DMS114 treated with DMSO at 0.1 percent for 48 hours (cell line): Measurements from ENCODE around the gene CNTN1.

ENCODE experiments used
- DNase-seq: peaks from one replicate; lab custom pipeline; 2025; ENCODE audit not compliant: unreplicated experiment; lab: John Stamatoyannopoulos, UW

CNTN1 gene

DNA sequence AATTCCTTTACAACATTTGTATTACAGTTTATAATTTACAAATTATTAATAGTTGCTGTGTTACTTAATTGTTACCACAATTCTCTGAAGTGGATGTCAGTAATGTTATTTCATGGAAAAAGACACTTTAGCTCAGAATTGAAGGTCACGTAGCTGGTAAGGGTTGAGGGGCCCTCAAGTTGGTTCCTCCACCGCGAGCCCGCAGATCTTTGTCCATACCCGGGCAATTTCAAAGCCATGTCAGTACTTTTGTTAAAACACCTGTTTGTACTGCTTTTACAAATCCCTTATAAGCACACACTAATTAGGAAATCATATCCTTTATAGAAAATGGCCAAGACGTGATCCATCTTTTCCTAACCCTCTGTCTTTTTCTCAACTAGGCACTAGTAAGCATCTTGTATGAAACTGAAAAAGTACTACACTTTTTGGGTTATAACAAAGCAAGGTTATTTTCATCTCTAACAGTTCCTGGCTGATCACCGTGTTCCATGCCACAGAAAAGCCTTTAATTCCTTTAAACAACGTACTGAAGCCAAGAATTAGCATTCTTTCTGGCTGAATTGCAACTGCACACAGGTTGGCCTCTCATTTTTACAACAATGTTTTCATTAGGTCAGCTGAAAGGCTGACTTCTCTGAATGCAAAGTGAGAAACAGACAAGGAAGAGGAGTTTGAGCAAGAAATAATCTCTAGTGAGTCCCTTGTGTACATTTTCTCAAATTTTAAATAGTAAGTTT, 76.1 kb downstream of the CNTN1 start:
- no peak for DNase-seq

DNA sequence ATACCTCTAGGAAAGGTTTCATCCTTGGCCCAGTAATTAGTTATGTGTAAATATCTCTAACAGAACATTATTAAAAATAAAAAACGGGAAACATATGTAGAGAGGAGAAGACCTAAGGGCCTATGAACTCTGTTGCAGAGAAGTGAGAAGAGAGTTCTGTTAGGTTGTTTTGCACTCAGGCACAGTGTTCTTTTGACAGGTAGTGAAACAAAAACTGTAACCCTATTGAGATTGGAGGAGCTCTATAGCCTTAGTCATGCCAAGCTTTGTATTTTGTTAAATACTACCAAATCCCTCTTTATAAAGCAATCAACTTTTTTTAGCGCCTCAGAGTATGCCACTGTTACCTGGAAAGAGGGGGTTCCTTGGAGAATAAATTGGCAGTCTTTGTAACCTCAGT, 77.6 kb downstream of the CNTN1 start:
- no peak for DNase-seq

DNA sequence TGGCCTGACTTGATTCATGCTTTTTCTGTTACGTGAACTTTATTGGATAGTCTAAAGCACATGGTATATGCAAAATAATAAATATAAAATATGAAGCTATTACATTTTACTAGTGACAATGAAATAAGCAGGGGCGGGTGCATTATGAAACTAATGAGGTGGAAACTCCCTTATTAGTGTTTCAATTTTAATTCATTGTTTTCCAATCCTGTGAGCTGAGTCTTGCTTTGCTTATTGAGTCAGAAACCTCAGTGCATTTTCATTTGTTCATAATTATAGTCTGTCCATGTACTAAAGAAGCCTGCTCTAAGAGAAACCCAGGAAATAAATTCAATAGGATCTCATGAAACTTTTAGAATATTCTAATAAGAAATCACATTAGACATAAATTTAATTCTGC, 78.5 kb downstream of the CNTN1 start:
- DNase-seq: no peak

DNA sequence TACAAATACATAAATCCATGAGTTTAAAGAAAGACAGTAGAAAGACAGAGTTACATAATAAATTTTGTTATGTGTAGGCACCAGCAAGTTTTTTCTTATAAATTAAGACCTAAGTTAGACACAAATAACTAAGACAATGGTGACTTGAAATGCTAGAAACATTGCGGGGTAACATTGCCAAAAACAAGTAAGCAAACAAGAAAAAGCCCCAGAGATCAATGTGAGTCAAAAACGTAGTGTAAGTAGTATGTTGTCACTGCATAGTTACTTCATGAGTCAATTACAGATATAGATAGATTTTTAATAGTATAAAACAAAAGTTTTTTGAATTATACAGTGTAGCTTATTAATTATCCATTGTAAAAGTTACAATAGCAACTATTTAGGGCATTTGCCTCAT, 83.4 kb downstream of the CNTN1 start:
- no peak for DNase-seq

DNA sequence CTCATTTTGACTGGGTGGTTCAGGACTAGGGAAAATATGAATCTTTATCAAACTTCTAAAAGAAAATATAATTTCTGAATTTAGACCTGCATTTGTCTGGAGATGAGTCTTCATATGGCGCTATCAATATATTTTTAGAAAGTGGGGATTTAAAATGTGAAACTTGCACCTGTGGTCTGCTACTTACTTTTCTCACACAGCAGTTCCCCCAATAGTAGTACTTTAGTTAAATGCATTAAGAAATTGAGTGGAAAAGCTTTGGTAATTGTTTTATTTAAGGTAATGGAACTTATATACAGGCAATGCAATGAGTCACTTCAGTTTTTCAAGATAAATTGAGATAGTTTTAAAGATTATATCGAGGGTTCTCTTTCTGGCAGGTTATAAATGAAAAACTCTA, 91.9 kb downstream of the CNTN1 start:
- DNase-seq: no peak

DNA sequence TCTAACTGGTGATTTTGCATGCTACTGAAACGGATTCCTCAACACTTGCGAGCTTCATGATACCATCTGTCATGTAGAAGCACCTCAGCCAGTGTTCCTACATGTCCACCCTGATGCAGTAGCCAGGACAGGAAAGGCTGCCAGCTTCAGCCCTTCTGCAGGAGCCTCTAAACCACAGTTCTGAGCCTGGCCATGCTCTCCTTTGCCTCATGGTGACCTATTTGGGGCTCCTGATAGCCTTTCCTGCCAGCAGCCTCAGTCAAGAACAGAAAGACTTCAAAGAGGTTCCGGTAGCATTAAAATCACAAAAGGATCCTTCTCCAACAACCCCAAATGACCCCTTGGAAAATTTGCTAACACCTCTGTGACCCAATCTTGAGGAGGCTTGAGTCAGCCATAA, 96.0 kb downstream of the CNTN1 start:
- no peak for DNase-seq

DNA sequence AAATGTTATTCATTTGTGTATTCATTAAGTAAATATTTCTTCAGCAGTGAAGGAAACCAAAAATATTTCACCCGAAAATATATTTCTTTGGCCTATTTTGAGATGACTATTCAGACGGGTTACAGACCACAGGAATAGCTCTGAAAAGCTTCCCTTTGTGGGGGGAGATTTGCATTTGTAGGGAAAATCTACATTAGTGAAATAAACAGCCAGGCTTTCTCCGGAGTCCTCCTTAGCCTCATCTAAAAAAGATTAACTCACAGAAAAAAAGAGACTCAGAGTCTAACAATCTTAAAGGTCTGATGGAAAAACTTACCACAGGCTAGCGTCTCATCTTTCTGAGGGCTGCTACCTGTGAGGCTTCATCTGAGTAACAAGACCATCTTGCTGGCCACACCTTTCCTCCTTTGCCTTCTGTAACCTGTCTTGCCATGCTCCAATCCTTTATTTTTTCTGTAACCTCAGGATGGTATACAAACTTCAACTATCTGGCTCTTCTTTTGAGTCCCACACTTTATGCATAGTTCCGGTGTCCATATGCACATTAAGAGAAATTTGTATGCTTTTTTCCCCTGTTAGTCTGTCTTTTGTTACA, 100.7 kb downstream of the CNTN1 start:
- no peak for DNase-seq

DNA sequence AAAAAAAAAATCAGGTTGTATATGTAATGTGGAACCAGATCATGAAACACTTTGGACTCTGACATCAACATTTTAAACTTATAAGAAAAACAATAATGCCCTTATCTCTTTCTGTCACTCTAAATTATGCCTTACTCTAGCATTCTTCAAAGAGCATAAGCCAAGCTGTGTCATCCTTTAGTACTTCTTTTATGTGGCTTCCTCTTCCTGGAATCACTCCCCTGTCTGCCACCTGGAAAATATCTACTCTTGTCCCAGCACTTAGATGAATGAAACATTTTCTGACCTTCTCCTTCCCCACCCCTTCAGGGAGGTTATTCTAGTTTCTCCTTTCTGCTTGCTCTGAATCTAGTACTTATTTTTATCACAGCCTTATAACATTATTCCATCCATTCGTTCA, 101.2 kb downstream of the CNTN1 start:
- DNase-seq: no peak

DNA sequence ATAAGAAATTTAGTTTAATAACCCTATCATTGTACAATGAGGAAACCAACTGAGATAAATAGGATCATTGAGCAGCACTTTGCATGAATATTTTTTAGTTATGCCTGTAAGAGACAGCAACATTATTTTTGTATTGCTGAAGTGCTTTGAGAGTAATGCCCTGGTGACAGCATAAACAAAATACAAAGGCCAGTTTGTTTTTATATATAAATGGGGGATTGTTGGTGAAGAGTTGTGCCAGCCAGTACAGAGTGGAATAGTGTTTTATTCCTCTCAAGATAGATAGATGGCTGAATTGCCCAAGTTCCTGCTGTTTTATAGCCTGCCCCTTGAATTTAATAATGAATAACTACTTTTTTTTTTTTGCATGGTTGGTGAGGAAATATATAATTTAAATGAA, 101.8 kb downstream of the CNTN1 start:
- no peak for DNase-seq

DNA sequence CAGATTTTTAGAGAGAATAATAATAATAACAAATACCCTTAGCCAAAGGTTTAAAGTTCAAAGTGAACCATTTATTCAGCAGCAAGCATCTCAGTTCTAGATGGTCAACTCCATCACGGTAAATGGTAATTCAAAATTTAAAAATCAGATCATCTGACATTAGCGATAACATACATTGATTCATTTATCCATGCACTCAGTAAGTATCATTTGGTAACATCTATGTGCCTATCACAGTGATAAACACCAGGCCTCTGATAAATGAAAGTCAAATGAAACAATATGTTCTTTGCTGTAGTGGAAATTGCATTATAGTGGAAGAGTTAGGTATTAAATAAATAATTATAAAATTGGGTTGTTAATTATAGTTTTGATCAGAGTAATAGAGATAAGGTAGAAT, 108.8 kb downstream of the CNTN1 start:
- no peak for DNase-seq

DNA sequence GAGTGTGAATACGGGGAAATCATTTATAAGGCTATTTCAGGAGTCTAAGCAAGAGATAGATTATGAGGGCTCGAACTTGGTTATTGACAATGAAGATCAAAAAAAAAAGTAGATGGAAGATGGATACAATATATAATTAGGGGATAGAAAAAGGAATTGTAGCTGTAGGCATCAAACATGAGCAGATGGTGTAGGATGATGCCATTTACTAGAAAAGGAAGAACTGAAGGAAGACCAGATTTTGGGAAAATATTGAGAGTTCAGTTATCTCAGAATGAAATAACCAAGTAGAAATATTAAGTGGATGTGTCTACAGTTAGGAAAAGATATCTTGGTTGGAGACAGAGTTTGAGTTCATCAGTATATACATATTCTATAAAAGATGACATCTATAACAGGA, 109.6 kb downstream of the CNTN1 start:
- no peak for DNase-seq

DNA sequence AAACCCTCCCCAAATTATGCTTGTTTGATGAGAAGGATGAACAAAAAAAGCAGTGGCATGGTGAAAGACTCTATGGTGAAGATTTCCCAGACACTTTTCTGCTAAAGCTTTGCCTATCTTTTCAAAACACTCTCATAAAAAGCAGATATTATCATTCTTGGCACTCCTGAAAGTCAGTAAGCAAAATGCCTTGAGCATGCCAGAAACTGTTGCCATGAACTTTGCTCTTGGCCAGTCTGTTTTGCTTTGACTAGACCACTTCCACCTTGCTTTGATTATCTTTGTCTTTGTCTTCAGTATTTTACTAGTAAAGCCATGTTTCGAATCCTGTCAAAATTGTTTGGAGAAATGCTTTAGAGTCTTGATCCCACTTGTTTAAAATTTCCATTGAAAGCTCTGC, 110.4 kb downstream of the CNTN1 start:
- DNase-seq: no peak

DNA sequence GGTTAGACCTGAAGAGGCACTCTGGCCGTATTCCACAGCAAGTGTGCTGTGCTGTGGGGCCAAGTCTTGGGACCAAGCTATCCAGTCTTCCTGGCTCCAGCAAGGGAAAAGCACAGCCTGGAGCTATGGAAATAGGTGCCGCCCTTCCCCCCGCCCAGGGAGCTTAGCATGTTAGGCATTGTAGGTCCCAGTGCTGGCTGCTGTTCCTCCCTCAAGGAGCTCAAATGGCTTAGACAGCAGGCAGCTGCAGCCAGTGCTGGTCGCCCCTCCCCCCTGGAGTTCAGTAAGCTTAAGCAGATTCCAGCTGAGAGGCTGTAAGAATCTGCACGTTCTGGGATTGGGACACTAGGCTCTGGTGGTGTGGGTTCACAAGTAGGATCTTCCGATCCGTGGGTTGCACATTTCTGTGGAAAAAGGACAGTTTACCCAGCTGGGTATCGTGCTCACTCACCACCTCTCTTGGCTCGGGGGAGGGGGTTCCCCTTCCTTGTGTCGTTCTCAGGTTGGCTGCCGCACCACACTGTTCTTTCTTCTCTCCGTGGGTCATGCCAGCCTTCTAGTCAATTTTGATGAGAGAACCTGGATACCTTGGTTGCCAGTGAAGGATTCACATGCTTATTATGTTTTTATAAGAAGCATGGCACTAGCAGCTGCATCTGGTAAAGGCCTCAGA, 127.3 kb downstream of the CNTN1 start:
- no peak for DNase-seq

DNA sequence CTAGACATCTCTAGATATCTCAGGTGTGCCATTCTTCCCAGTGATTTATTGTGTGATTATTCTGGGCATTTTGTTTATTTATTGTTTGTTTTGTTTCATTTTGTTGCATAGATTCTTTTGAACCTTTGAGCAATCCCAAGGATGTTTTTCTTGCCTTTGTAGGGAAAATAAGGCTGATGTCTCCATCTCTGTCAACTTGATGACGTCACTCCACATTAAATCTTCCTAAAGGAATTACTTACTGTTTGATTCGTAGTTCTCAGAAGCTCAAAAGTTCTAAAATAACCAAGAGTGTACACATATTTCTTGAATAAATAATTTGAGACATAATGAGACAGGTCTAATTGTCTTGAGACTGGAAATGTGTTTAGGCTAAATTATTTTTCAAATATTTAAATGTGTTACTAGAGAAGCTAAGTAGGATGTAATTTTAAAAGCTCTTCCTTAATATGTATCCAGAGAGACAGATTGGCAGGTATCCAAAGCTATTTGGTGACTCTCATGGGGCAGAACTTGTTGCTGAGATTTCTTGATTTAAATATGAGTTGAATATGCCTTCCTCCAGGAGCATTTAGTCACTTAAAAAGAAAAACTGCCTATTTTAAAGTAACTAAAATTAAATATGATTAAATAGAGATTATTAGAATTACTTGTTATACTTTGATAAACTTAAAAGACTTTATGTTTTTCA, 128.7 kb downstream of the CNTN1 start:
- DNase-seq: no peak

DNA sequence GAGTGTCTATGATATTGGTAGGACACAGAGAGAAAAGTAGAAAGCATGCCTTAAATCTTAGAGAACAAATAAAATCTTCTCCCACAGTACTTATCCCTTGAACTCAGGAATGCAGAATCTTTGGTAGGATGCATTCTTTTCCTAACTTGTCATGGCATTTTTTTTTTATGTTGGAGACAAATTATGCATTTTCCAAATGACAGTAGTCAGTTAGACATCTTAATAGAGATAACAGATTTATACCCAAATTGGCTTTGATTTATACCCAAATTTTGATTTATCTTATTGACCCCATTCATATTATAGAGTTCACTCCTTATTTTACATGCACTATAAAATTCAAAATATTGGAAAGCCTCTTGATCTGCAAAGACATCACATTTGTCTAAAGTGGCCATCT, 132.9 kb downstream of the CNTN1 start:
- DNase-seq: no peak

DNA sequence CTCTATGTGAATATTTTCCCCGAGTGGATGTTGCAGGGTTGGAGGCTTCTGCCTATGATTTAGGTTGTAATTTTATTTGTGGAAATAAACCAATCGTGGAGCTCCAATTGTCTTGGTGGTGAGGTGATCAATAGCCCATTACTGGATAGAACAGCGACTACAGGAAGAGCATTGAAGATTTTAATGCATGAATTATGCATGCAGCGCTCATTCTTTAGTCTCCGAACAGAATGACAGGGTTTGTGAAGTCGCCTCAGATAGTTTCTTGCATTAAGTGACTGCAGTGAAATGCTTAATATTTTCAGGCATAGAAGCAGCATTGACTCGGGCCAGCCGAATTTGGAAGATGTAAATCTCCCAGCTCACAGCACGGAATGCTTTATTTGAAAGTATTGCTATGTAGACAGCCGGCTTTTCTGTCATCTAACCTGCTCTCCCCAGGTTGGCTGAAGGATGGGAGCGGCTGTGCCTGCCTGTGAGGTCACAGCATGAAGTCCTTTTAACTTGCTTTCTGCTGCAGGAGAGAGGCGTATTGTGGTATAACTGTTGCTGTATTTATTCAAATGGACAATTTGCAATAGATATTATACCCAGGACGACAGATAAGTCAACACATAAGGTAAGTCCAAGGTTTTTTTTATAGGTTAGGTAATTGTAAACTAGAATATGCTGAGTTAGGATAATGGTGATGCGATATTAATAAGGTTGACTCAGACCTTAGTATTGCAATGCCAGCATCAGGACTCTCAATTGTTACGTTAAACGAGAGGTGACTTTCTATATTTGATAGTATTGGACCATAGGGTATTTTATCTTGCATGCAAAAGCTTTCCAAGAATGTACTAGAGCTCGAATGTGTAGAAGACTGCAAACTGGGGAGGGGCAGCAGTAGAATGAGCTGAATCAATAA, 135.7 kb downstream of the CNTN1 start:
- no peak for DNase-seq

DNA sequence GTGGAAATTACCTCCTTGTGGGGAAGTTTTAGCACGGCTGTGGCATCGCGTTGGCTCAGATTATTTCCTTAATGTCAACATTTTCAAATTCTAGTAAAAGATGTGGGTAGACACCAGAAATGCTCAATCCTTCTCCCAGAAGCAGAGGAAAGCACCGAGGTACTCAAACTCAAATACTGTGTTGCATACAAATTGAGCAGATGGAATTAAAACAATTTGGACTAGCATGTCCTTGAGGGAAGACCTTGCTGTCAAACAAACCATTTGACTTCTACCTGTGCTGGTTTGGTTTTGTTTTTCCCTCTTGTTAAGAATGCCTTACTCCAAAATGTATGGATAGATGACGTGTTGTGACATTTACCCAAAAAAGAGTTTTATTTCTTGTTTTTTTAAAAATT, 136.4 kb downstream of the CNTN1 start:
- DNase-seq: no peak

DNA sequence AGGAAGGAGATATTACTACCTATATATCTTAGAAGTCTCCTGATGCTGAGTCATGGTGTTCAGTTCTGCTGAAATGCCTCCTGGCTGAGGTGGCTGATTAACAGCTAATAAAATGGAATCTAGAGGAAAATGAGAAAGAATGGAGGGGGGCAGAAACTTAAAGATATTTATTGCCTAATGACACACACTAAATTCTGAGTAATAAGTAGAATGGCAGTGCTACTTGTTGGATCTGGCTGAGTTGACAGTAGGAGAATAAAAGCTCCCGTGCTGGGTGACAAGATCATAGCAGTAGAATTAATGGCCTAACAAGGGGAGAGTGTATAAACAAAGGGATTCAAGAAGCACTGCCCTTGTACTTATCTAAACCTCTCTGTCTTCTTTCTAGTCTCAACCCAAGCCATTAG, 137.5 kb downstream of the CNTN1 start:
- no peak for DNase-seq

DNA sequence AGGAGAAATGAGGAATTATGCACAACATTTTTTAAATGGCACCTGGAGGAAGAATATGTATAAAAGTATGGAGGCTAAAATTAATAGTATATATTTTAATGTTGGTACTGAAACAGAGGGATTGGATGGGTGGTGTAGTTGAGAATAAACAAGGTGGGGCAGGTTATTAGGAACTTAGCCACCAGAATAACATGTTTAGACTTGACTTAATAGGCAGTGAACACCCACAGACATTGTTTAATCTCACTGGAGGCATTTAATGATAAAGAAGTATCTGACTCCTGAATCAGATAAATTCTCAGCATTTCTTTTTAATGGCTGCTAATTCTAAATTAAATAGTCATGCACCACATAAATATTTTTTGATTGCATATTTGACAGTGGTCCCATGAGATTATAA, 139.7 kb downstream of the CNTN1 start:
- DNase-seq: no peak

DNA sequence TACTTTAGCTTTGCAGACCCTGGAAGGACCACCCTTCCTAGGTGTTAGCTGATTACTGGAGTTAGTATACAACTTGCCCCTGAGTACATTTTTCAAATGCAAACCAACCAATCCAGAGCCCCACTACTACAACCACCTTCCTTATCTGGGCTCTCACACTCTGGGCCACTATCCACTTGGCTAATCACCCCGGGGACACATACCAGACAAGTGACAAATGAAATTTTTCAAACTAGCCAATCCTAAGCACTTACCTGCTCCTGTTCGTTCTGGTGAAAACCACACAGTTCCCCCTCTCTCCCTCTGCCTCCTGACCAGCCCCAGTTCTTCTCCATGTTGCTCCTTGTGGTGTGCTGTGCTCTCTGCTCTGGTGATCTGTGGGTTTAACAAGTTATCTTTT, 140.4 kb downstream of the CNTN1 start:
- no peak for DNase-seq

DNA sequence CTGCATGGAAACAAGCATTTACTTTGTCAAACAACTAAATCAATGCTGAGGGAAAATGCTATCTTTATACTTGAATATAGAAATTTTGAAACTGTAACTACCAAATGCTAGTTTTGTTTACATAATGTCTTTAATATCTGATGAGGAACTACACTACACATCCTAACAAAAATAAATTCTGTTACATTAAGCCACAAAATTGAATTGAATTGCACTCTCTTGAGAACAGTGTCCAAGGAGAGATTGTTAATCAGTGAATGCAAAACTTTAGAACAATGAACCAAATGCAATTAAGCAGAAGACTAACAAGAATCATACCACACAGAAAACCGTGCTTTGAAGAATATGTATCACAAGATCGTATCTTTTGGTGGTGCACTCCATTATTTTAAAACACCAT, 141.6 kb downstream of the CNTN1 start:
- no peak for DNase-seq
